ENCODE measurements around the gene OCEL1. TPM values are rescaled to one million over a fixed set of nuclear protein-coding genes. Genes with fewer than 3 reads are reported as not detected.

Gene OCEL1
- total RNA-seq, 1 donor from 2014 or later, result 10.4 TPM

GRCh38 chr19:17232258-17232657 lies 6.2 kb downstream of the OCEL1 start:
- TF ChIP-seq CTCF (conservative IDR thresholded peaks at IDR 0.05), result no peak

GRCh38 chr19:17234911-17235299 lies 8.9 kb downstream of the OCEL1 start:
- no peak for DNase-seq (ENCODE audit: low read depth, low spot score)
- peak overlapping the region; percentile 80 for H3K4me3 Mint-ChIP-seq

More at GRCh38 chr19:17232258-17232657, 6.2 kb downstream of the OCEL1 start:
- no peaks in the 10 kb centered on the region for H3K27me3 Mint-ChIP-seq (ENCODE audit: low read depth)
- peaks cover 7% of the 10 kb centered on the region for H3K4me1 Mint-ChIP-seq
- H3K36me3 Mint-ChIP-seq (ENCODE audit: low read depth), result no peaks in the 10 kb centered on the region
- H3K27ac Mint-ChIP-seq (ENCODE audit: unreplicated experiment), result no peak overlapping the region
- H3K4me3 Mint-ChIP-seq, result peak overlapping the region; percentile 41
- H3K9me3 Mint-ChIP-seq, result no peaks in the 10 kb centered on the region
- DNase-seq (ENCODE audit: low read depth, low spot score), result no peak

GRCh38 chr19:17235300-17235970 lies 9.4 kb downstream of the OCEL1 start:
- H3K4me3 Mint-ChIP-seq, result peak overlapping the region; percentile 80

More at GRCh38 chr19:17234911-17235299, 8.9 kb downstream of the OCEL1 start:
- Mint-ChIP-seq H3K4me1 (peaks cover 9% of the 10 kb centered on the region), H3K27ac (ENCODE audit: unreplicated experiment) (no peak overlapping the region), H3K9me3 (no peaks in the 10 kb centered on the region), H3K36me3 (ENCODE audit: low read depth) (no peaks in the 10 kb centered on the region), H3K27me3 (ENCODE audit: low read depth) (no peaks in the 10 kb centered on the region)
- TF ChIP-seq CTCF (conservative IDR thresholded peaks at IDR 0.05), result no peak

GRCh38 chr19:17235971-17236777 lies 10.1 kb downstream of the OCEL1 start:
- Mint-ChIP-seq H3K4me3 (peak overlapping the region; percentile 57), H3K36me3 (ENCODE audit: low read depth) (no peaks in the 10 kb centered on the region), H3K27me3 (ENCODE audit: low read depth) (no peaks in the 10 kb centered on the region)

More at GRCh38 chr19:17235300-17235970, 9.4 kb downstream of the OCEL1 start:
- peak; percentile 58 for DNase-seq (ENCODE audit: low read depth, low spot score)
- Mint-ChIP-seq H3K9me3 (no peaks in the 10 kb centered on the region), H3K27ac (ENCODE audit: unreplicated experiment) (no peak overlapping the region), H3K4me1 (peaks cover 14% of the 10 kb centered on the region), H3K36me3 (ENCODE audit: low read depth) (no peaks in the 10 kb centered on the region), H3K27me3 (ENCODE audit: low read depth) (no peaks in the 10 kb centered on the region)
- TF ChIP-seq CTCF (conservative IDR thresholded peaks at IDR 0.05), result peak; percentile 40

More at GRCh38 chr19:17235971-17236777, 10.1 kb downstream of the OCEL1 start:
- TF ChIP-seq CTCF (conservative IDR thresholded peaks at IDR 0.05), result no peak
- H3K9me3 Mint-ChIP-seq, result no peaks in the 10 kb centered on the region
- no peak overlapping the region for H3K27ac Mint-ChIP-seq (ENCODE audit: unreplicated experiment)
- H3K4me1 Mint-ChIP-seq, result peaks cover 21% of the 10 kb centered on the region
- DNase-seq (ENCODE audit: low read depth, low spot score), result no peak

Data from neural crest cell (in vitro differentiated cells).